ENCODE results near the gene TSHZ1.

DNA sequence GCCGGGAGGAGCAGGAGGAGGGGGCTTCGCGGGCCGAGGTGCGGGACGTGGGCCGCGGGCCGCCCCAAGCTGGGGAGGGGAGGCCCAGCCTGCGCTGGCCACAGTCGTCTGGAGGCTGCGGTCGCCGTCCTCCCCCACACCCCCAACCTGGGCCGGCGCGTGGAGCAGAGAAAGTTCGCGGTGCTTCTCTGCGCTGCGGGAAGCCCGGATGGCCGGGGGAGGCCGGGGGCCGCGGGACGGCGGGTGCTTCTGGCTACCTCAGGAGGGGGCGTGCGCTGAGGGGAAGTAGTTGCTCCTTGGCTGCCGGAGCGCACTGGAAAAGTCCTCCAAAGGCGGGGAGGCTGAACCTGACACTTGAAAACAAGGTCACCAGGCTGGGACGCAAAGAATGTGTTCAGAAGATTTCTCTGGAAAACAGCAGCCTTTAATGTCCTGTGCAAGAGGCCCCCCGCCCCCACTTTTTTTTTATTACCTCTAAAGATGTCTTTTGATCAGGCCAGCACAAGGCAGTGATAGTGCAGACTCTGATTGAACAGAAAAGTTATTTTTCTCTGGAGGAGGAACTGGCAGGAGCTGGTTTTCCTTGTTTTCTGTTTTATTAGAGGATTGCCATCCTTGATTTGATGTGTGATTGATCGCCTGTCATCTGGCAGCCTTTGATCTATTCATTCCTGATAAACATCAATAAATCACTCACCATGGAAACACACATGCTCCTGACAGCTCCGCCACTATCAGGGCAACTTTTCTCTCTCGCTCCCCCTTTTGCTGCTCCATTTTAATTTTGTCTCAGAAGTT, 1.6 kb downstream of the TSHZ1 start:
- TF ChIP-seq, protein P1, sequence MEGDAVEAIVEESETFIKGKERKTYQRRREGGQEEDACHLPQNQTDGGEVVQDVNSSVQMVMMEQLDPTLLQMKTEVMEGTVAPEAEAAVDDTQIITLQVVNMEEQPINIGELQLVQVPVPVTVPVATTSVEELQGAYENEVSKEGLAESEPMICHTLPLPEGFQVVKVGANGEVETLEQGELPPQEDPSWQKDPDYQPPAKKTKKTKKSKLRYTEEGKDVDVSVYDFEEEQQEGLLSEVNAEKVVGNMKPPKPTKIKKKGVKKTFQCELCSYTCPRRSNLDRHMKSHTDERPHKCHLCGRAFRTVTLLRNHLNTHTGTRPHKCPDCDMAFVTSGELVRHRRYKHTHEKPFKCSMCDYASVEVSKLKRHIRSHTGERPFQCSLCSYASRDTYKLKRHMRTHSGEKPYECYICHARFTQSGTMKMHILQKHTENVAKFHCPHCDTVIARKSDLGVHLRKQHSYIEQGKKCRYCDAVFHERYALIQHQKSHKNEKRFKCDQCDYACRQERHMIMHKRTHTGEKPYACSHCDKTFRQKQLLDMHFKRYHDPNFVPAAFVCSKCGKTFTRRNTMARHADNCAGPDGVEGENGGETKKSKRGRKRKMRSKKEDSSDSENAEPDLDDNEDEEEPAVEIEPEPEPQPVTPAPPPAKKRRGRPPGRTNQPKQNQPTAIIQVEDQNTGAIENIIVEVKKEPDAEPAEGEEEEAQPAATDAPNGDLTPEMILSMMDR (conservative IDR thresholded peaks at IDR 0.05; ENCODE audit: low read length), result no peak
- TF ChIP-seq EZH2phosphoT487 (IDR thresholded peaks at IDR 0.05; ENCODE audit: borderline replicate concordance), result no peak
